ENCODE data around the gene MAP1LC3A.

Gene MAP1LC3A

DNA sequence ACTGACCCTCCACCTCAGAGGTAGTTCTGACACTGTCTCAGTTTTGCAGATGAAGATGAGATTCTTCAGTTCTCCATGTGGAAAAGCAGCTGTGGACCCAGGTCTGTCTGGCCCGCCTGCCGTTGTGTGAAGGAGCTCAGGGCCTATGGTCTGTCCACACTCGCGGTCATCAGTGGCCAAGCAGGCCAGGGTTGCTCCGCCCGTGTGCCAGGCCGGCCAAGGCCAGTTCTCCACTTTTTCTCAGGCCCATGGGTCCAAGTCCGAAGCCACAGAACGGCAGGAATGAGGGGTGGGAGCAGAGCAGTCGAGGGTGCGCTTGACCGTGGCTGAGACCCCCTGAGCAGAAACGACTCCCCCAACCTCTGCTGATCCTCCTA lies 8.6 kb upstream of the MAP1LC3A start:
- no peak for DNase-seq

DNA sequence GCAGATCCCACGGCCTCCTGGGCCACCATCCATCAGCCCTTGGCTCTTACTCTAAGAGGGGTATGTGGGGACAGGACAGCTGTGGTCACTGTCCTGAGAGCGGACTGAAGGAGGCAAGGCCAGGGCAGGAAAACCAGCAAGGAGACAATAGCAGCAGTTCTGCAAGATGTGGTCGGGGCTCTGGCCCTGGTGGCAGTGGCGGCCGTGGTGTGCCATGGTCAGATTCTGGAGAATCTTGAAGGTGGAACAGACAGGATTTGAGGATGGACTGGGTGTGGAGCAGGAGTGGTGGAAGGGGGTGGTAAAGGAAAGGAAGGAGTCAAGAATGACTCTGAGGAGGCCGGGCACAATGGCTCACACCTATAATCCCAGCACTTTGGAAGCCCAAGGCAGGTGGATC lies 5.9 kb upstream of the MAP1LC3A start:
- DNase-seq, result no peak

DNA sequence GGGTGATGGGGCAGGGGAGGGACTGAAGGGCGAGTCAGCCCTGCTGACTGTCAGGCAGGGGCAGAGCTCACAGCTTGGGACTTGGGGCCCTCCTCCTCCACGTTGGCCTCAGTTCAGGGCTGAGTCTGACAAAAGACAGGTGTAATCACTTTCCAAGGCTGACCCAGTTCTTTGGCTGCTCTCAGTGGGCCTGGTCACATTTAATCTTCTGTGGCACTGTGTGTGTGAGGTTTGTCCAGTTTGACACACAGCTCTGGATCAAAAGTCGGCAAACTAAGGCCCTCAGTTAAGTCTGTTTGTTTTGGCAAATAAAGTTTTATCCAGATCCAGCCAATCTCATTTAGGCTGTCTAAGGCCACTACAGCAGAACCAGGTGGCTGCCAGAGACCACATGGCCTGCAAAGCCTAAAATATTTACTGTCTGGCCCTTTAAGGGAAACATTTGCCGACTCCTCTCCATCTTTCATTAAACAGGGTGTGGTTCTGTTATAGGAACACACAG lies 5.1 kb upstream of the MAP1LC3A start:
- DNase-seq, result no peak

DNA sequence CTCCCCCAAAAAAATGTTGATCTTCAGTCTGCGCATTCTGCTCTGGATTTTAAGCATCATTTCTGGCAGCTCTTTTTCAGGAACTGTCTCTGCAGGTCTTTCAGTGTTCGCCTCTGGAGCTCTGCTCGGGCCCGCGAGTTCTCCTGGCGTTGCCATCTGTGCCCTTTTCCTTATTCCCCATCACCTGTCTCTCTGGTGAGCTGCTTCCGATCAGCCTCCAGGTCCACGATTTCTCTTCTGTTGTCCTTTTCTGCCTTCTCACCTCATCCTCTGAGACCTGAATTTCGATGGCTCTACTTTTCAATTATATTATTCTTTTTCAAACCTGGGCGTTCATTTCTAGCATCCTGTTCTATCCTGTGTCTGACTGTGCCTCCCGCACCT lies 590 bp upstream of the MAP1LC3A start:
- no peak for DNase-seq

DNA sequence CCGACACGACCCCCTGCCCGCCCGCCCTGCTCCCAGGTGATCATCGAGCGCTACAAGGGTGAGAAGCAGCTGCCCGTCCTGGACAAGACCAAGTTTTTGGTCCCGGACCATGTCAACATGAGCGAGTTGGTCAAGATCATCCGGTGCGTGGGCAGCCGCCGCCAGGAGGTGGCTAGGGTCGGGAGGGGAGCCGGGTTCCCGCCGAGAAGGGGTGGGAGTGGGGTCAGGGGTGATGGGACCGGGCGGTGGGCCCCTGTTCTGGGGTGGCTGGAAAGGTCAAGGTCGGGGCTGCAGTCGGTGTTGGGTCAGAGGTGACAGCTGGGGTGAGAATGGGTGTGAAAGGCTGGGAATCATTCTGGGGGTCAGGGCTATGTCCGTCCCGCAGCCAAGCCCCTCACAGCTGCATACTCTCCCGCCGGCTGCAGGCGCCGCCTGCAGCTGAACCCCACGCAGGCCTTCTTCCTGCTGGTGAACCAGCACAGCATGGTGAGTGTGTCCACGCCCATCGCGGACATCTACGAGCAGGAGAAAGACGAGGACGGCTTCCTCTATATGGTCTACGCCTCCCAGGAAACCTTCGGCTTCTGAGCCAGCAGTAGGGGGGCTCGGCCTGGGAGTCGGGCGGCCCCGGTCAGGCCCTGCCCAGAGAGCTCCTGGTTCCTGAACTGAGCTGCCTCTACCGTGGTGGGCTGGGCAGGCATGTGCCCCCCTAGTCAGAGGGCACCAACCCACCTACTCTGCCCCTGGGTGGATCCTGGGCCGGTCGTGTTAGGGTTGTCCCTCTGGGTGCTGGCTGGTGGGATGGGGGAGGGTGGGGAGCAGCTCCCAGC lies 1.0 kb downstream of the MAP1LC3A start:
- no peak for DNase-seq

DNA sequence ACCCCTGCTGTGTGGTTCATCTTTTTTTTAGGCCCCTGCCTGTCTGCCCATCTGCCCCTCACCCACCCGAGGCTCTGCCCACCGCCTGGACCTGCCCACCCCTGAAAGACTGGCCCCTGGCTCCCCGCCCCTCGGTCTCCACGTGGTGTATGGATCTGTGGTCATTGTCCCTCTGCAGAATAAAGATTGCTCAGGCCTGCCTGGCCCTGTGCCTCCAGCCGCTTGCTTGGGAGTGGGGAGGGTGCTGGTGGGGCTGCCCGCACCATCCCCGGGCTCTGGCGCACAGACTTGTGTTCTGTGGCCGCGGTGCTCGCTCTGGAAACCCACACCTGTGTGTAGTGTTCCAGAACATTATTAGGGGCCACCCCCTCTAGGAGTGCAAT lies 1.6 kb downstream of the MAP1LC3A start:
- no peak for DNase-seq

DNA sequence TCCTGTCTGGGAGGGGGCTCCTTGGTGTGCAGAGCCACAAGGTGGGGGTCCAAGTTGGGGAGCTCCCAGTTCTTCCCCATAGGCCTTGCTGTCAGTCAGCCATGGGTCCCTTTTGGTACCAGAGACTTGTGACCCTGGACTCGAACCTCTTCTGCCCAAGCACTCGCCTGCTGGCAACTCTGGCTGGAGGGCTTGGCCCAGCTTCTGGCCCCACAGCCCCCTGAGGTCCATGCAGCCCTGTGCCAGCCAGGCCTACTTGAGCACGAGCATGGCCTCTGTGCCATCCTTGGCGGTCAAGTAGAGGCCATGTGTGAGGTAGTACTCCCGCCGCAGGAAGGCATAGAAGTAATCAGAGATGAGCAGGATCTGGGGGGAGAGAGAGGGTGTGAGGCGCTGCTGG lies 2.1 kb downstream of the MAP1LC3A start:
- no peak for DNase-seq

DNA sequence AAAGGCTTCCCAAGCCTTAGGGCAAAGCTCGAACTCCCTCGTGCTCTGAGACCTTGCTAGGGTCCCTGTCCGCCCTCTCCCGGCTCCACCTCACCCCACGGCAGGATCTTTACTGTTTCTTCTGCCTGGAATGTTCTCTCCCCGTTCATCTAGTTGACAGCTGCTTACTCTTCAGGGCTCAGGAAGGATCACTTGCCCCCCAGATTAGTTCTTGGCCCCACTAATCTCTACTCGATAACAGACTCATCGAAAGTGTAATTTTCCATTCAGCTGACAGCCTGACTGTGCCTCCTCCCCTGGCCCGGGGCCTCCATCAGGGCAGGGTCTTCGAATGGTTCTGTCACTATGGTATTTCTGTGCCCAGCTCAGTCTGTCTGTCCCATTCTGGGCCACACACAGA lies 3.1 kb downstream of the MAP1LC3A start:
- no peak for DNase-seq

GRCh38 chr20:34562641-34563040 lies 4.1 kb downstream of the MAP1LC3A start:
- DNase-seq, result no peak

DNA sequence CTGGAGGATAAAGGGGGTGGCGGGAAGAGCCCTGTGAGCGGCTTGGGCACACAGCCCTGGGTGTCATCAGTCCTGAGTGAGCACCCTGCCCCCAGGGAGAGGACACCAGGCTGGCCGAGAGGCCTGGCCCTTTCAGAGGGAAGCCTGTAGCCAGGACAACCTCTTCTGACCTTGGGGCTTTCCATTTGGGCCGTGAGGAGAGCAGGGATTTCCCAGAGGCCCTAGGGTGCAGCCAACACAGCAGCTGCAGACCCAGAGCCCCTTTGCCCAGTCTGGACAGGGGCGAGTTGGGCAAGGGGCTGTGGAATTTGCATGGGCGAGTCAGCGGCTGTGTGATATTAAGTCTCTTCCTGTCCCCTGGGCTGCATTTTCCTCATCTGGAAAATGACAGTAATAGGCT lies 6.3 kb downstream of the MAP1LC3A start:
- no peak for DNase-seq

DNA sequence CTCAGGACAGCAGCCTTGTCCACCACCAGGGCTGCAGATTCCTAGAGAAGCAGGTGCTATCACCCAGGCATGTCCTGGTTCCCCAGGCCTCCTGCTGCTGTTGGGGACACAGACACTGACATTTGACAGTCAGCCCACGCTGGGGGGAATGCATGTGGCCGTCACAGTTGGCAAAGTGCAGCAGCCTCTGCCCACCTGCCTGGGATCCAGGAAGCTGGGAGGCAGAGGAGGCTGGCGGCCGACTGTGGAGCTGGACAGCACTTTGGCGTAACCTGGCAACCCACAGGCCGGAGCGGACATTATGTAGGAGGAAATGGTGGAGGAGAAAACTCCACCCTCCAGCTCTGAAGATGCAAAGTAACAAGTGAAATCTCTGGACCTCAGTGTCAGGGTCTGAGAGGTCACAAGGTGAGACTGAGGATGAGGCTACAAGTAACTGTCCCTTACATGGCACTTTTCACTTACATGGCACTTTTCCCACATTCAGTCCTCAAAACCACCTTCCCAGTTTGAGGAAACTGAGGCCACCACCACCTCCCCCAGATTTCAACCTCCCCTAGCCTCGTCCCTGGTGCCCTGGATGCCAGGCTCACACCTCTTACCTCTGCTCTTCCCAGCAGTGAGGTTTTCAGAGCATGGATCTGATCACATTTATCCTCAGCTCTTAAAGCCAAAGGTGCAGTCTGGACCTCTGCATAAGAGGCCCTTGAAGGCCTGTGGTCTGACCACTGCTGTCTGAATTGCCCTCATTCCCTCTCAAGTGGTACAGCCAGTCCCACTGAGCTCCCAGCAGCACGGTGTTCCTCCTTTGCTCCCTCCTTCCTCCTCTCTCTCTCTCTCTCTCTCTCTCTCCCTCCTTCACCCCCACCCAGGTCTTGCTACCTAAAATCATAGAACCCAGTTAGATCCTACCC lies 8.7 kb downstream of the MAP1LC3A start:
- DNase-seq, result no peak

DNA sequence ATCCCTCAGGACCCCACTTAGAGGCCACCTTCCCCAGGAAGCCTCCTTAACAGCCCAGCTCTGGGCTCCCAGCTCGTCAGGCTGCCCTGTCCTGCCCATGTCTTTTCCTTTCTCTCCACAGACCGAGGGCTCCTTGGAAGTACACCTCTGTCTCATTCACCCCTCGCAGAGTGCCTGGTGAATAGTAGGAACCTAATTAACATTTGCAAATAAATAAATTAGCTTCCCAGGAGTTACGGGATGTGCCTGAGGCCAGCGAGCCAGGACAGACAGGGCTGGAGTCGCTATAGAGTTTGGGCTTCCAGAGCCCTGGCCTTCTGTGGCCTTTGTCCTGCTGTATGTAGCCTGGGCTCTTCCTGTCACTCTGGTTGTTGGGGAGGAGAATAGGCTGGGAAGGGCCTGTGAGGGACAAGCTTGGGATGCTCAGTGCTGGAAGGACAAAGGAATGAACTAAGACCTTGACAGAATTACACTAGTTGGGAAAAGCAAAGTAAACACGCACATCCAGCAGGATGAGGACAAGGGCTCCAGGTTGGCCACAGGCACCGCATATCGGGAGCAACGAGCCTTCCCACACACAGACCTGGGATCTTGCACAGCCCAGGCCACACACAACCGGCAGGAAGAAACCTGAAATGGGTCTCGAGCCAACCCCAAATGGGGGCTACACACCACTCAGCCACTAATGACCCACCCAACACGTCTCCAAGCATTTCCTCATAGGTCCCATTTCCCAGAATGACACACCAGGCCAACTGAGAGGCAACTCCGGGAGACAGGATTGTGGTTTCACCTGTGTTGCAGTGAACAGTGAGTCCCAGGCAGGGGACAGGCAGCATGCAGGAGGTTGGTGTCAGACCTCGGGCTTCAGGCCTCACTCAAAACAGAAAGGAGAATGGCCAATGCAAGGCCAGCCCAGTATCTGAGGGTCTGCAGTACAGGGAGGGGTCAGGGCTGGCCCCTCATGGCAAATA lies 9.7 kb downstream of the MAP1LC3A start:
- DNase-seq, result no peak

DNA sequence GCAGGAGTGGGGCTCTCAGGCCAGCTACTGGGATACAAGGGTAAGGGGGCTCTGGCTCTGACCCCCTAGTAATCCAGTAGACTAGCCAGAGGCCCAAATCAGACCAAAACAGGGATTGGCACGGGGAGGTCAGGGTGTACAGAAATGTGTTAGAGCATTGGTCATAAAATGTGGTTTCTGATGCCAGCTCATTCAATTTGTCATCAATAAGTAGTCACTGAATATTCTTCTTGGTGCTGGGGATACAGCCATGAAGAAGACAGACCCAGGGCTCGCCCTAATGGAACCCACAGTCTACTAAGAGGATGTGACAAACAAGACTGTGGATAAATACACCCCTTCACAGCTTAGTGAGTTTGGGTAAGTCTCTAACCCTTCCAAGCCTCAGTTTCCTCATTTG lies 11.1 kb downstream of the MAP1LC3A start:
- no peak for DNase-seq

GRCh38 chr20:34570859-34571306 lies 12.4 kb downstream of the MAP1LC3A start:
- no peak for DNase-seq

- DNase-seq, result no peak
Measured at GRCh38 chr20:34571753-34572152, 13.2 kb downstream of the MAP1LC3A start.

DNA sequence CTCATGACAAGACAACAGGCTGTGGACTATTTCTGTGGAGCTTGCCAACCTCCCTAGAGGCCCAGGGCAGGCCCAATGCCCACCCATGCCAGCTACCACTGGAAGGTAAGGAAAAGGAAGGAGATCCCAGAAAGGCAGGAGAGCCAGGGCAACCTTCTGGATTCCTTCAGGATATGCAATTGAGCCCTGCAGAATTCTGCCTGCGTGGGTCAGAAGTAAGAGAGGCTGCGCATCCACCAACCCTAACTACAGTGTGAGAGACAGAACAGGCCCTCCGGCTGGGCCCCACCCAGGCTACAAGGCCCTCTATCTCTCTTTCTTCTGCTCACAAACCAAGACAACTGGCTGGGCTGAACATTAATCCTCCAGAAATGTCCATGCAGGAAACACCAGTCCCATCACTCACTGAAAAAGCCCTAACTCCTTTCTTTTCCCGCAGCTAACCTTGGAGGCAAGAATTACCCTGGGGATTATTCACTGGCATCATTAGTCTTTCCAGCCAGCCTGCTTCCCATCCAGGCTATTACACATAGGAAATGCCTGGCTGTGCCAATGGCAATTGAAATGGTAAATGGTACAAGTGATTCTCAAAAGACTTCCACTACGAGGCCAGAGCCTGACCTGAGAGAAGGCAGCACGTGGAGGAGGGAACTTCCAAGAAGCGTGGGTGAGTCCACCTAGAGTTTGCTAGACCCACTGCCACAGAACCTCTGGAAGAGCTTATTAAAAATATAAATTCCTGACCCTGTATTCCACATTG lies 15.2 kb downstream of the MAP1LC3A start:
- no peak for DNase-seq

DNA sequence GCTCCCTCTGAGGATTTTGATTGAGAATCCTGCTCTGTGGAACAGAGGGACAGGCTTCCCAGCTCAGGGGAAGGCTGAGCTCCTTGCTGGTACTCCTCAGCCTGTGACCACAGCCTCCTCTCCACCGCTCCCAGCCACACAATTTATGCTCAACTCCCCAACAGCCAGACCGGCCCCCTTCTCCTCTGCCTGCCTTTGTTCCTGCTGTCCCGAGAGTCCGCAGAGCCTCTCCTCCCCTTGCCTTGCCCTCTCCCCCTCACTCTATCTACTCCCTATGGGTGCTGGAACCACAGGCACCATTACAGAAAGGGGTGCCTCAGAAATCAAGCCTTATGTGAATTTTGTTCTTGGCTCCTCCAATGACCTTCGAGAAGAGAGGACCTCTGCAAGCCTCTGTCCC lies 15.9 kb downstream of the MAP1LC3A start:
- DNase-seq, result no peak

DNA sequence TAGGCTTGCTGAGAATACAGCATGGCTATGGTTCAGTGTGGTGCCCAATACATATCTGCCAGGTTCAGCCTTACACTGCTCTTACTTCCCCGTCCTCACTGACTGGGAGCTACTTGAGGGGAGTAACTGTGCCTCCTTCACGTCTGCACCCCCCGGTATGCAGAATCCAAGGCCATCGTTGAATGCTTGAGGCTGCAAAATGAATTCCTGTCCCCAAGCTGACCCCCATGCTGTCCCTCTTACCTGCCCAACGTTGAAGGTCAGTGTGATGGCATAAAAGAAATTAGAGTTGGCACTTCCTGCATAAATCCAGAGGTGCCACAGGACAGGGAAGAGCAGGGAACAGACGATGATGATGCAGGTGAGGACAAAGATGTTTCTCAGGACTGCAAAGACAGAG lies 16.3 kb downstream of the MAP1LC3A start:
- DNase-seq, result no peak

DNA sequence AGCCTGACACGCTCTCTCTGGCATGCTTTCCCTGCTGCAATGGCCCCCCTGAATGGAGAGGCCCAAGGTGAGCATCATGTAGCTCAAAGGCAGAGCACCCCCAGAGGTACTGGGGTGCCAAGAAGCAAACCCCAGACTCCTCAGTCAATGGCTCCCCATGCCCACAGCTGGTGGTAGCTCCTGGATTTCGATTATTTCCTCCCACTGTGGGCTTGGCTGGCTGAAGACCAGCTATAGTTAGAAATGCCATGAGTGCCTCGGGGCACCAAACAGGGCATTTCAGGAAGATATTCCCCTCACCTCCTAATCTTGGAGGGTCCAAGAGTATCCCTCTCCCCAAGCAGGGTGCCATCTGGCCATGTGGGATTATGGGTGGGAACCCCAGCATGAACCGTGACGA lies 16.8 kb downstream of the MAP1LC3A start:
- no peak for DNase-seq

- no peak for DNase-seq
Measured at GRCh38 chr20:34575756-34576155, 17.2 kb downstream of the MAP1LC3A start.

- no peak for DNase-seq
Measured at GRCh38 chr20:34577061-34577460, 18.5 kb downstream of the MAP1LC3A start.

DNA sequence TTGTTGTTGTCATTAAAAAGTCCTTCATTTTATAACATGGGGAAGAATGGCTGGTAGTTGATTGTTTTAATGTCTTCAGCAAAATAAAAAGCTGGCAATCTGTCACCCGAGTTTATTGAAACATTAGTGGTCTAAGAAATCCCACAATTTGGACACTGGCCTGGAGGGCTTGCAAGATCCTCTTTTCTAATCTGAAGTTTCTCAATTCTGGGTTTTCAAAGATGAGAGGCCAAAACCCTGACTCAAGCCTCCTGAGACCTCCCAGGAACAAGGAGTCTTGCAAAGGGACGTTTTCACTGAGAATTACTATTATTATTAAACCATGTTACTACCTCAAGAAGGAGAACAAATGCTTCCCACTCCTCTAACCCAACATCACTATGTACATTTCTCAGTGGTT lies 19.5 kb downstream of the MAP1LC3A start:
- no peak for DNase-seq

Measured in NCI-H1092 (cell line).